Measurements from ENCODE around the gene LRP3.
"Not testable (repeated sequence)": the region's sequence is repeated elsewhere in the genome, so short reads cannot be mapped to it uniquely, and the experiment has no call there.

The LRP3 gene

GRCh38 chr19:33217881-33218280, 23.8 kb downstream of the LRP3 start:
- DNase-seq (ENCODE audit: low read depth in 2 of 2), result no peak

GRCh38 chr19:33219261-33219815, 25.2 kb downstream of the LRP3 start:
- DNase-seq (ENCODE audit: low read depth in 2 of 2), result no peak

- no peak for DNase-seq (ENCODE audit: low read depth in 2 of 2)
These were observed 26.0 kb downstream of the LRP3 start for GRCh38 chr19:33220115-33220514.

GRCh38 chr19:33220735-33221134, 26.6 kb downstream of the LRP3 start:
- no peak for DNase-seq (ENCODE audit: low read depth in 2 of 2)

DNA sequence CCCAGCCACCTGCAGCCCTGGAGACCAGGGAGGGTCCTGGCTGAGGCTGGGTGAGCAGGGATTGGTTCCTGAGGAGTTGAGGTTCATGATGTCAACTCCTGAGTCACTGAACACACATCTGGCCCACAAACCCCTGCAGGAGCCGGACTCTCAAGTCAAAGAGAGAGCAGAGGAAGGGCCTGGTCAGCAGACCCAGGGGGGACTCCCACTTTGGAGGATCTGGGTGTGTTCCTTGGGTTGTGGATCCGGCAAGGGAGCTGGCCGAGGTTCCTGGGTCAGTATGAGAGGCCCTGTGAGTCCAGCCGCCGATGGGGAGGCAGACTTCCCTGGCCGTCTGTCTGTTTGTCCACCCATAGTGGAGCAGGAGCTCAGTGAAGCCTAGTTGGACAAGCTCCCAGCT, 27.5 kb downstream of the LRP3 start:
- no peak for DNase-seq (ENCODE audit: low read depth in 2 of 2)

- DNase-seq (ENCODE audit: low read depth in 2 of 2), result not testable (repeated sequence)
These were observed 28.1 kb downstream of the LRP3 start for GRCh38 chr19:33222255-33222654.

DNA sequence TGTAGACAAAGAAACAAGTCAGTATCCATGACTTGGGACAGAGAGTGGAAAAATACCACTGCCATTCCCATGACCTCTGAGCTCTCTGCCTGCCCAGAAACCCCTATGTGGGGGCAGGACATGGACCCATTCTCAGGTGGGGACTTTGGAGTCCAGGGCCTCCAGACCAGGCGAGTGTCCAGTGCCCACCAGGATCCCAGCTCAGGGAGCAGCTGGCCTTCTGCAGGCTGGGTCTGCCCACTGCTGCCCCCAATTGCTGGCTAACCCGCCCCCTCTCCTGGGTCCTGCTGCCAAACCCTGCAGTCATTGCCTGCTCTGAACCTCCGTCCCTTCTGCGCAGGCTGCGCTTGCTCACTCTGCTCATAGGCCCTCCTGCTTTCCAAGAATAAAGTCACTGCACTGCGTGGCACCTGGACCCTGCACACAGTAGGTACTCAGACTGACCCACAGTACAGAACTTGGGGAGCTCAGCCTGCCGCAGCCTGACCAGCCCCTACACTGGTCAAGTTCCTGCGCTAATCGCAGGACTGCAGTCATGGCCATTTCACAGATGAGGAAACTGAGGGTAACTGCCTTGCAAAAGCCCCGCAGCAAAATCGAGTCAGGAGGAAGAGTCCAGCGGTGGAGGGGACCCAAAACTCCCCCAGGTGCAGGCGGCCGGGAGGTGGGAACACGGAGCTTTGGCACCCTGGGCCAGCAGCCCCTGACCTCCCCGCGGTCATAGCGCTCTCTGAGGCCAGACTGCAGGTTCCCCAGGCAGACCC, 30.7 kb downstream of the LRP3 start:
- no peak for DNase-seq (ENCODE audit: low read depth in 2 of 2)

DNA sequence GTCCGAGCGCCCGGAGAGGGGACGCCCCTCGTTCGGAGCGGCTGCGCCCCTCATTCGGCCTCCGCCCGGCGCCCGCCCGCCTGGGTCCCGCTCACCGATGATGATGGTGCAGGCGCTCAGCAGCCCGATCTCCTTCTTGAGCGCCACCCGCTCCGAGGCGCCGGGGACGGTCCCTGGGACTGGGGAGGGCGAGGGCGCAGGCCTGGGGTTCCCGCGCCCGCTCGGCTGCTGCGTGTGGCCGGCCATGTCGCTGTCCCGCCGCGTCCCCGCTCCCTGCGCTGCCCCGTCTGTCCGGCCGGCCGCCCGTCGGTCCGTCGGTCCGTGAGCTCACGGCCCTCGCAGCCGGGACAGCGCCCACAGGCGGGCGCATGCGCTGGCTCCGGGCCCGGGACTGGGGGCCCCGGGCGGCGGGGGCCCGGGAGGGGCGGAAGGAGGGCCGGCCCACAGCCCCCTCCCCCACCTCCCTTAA, 31.4 kb downstream of the LRP3 start, which contains the start of gene SLC7A10:
Gene SLC7A10 (minus strand): TSS at position 393 of the 469 bp plus-strand sequence. CDS start 147 bp downstream, at position 246.
- no peak for DNase-seq (ENCODE audit: low read depth in 2 of 2)

GRCh38 chr19:33226550-33227241, 32.6 kb downstream of the LRP3 start:
- no peak for DNase-seq (ENCODE audit: low read depth in 2 of 2)

DNA sequence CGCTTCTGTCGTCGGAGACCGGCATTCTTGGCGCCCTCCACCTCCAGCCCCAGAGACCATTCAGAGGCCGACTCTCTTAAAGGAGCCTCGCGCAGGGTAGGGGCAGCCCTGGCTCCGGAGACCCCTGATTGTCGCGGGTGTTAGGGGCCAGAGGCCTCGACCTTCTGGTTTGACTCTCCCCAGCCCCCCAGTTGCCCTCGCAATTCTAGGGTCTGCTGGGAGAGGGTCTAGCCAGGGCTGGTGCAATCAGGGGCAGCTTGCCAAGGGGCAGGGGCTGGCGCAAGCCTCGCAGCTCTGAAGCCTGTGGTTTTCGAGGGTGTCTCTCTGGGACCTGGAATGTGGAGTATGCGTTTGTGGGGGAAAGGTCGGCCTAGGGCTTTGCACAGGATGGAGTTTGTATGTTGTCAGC, 33.1 kb downstream of the LRP3 start:
- no peak for DNase-seq (ENCODE audit: low read depth in 2 of 2)

- no peak for DNase-seq (ENCODE audit: low read depth in 2 of 2)
These were observed 33.9 kb downstream of the LRP3 start for GRCh38 chr19:33227870-33228599.

DNA sequence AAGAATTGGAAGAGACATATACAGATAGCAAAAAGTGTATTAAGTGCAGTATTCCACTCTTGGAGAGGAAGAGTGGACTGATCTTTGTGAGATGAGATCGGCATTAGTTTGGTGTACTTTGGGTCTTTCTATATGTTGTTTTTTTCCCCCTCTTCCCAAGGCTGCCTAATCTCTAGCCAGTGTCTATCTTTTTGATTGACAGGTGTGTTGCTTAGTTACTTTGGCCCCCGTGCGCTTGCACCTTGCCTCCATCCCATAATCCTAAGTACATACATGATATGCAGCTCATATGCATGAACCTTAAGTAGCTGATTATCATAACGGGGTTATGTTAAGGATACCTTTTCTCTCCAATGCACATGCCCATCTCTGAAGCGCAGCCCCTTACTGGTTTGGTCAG, 35.8 kb downstream of the LRP3 start:
- DNase-seq (ENCODE audit: low read depth in 2 of 2), result no peak

- DNase-seq (ENCODE audit: low read depth in 2 of 2), result no peak
These were observed 37.4 kb downstream of the LRP3 start for GRCh38 chr19:33231511-33231910.

GRCh38 chr19:33232656-33233055, 38.5 kb downstream of the LRP3 start:
- DNase-seq (ENCODE audit: low read depth in 2 of 2), result no peak

DNA sequence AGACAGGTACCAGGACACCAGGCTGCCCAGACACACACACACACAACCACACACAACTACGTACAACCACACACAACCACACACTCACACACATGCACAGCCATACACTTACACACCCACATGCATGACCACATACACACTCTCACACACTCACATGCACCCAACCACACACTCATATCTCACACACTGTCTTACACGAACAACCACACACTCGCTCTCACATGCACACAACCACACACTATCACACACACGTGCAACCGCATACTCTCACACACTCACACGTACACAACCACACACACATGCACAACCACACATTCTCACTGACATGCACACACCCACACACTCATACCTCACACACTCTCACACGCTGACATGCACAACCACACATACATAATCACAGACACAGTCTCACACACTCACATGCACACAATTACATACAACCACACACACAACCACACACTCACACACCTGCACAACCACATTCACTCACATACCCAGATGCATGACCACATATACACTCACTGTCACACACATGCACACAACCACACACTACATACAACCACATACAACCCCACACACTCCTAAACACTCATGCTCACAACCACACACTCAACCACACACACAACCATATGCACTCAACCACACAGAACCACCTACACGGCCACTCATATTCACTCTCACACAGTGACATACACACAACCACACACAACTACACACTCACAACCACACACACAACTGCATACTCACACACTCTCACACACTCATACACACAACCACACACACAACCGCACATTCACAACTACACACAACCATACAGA, 39.1 kb downstream of the LRP3 start:
- DNase-seq (ENCODE audit: low read depth in 2 of 2), result no peak

DNA sequence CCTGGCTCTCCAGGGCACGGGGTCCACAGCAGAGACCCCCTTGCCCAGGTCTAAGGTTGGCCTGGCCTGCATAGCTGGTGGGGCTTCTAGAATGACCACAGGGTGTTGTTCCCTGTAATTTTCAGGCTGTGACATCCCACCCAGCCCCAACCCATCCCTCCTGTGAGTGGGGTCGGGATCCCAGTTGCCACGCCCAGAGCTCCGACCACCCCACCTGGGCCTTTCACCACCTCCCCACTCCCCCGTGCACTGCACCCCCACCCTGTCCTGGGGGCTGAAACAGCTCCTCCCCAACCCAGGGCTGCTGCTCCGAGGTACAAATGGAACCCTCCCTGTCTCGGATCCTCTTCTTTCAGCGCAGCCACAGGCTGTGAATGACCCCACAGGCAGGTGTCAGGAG, 40.0 kb downstream of the LRP3 start:
- DNase-seq (ENCODE audit: low read depth in 2 of 2), result no peak

DNA sequence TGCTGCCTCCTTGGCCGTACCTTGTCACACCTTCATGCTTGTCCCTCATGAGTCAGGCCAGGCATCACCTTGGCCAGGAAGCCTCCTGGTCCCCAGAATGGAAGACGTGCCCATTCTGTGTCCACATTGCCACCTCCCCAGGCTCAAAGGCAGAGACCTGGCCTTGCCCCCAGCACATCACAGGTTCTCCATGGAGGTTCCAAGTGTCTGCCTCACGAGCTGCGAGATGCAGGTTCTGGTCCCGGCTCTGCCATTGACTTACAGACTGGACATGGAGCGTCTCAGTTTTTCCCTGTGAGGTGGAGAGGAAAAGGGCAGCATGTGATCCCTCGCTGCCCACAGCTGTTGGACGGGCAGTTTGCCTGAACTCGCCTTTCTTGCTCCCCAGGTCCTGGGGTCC, 40.6 kb downstream of the LRP3 start:
- DNase-seq (ENCODE audit: low read depth in 2 of 2), result no peak

- peak in 1 of 2 experiments; percentile 16 for DNase-seq (ENCODE audit: low read depth in 2 of 2)
These were observed 41.3 kb downstream of the LRP3 start for GRCh38 chr19:33235269-33235995.

DNA sequence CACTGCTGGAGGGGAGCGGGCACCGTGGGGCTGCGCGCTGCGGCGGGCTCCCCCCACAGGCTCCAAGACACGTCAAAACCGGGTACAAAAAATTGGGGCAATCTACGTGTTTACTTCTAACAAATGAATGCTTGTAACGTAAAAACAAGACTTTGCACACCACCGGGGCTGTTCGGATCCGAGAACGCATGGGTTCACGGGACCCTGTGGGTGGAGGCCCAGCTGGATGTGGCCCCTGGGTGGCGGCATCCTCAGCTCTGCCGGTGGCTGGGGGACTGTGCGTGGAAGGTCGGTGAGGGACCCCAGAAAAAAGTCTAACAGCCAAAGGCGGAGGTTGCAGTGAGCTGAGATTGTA, 41.8 kb downstream of the LRP3 start:
- DNase-seq (ENCODE audit: low read depth in 2 of 2), result no peak

DNA sequence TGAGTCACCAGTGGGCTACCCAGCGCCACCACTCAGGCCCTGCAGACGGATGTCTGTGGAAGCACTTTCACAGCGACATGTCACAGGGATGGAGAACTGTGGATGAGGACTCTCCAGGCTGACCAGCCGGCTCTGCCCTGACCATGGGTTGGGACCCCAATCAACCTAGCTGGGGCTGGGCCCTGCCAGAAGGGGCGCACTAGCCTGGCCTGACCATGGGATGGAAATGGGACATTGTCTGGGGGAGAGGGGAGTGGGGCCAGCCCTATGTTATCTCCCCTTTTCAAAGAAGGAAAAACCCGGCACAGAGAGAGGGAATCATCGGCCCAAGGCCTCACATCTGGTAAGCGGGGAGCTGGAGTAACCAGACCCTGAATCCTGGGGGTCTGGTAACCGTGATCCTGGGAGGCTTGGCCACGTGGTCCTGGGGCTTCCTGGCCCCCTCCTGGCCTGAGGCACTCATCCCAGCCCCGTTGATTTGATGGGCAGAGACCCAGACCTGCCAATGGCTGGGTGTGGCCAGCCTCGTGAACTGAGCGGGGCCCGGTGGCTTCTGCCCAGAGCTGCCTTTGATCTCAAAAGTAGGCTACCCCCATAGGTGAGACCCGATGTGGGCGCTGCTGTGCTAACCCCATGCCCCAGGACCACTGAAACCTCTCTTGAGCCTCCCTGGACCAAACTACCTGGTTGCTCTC, 42.7 kb downstream of the LRP3 start:
- no peak for DNase-seq (ENCODE audit: low read depth in 2 of 2)

All from fibroblast of skin of left quadriceps (primary cell).